Nephron progenitor cell (in vitro differentiated cells): ENCODE measurements around the gene NRCAM.
A peak's percentile ranks its signal among the peaks of the same experiment; 100 is the strongest.

Experiments used
- DNase-seq: peaks from one replicate; pipeline ENCODE4 v3.0.0; 2021
- H3K27ac Mint-ChIP-seq: 2 replicates; pipeline ENCODE4 v1.8.0; 2021; ENCODE audit warnings: mild to moderate bottlenecking, moderate library complexity, mixed read lengths
- H3K27me3 Mint-ChIP-seq: 2 replicates; pipeline ENCODE4 v1.8.0; 2021; ENCODE audit warnings: mild to moderate bottlenecking, low read depth, mixed read lengths; ENCODE audit not compliant: poor library complexity
- H3K36me3 Mint-ChIP-seq: 2 replicates; pipeline ENCODE4 v1.8.0; 2021; ENCODE audit warnings: low read depth, mixed read lengths
- H3K4me1 Mint-ChIP-seq: 2 replicates; pipeline ENCODE4 v1.8.0; 2021; ENCODE audit warnings: mixed read lengths
- H3K4me3 Mint-ChIP-seq: 2 replicates; pipeline ENCODE4 v1.8.0; 2021; ENCODE audit warnings: mild to moderate bottlenecking, moderate library complexity, mixed read lengths
- H3K9me3 Mint-ChIP-seq: 2 replicates; pipeline ENCODE4 v1.8.0; 2021; ENCODE audit warnings: mild to moderate bottlenecking, moderate library complexity, mixed read lengths
- TF ChIP-seq, protein P1 (sequence below): fragments of 200-600 bp; sonication (generic); IDR thresholded peaks from 2 replicates; pipeline ENCODE4 v1.5.0; 2021; ENCODE audit warnings: antibody characterized with exemption

The NRCAM gene

DNA sequence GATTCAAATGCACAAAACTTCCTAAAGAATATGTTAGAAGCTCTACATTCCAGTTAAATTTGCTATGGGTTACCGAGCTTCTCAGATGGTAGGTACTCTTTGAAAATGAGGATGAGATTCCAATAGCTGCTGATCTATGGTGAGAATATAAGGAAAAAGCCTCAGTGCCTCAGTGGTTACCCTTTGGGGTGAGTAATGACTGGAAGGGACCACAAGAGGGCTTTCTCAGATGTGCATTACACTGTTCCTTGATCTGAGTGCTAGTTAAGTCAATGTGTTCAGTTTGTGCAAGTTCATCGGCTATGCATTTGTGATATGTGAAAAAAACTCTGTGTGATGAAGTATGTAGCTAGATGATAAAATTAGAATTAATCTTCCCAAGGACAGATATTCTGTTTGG, 3.5 kb downstream of the NRCAM start:
- Mint-ChIP-seq H3K4me3 (no peak overlapping the region), H3K27me3 (peaks cover 55% of the 10 kb centered on the region), H3K9me3 (no peaks in the 10 kb centered on the region), H3K4me1 (peaks cover 22% of the 10 kb centered on the region), H3K27ac (no peak overlapping the region), H3K36me3 (no peaks in the 10 kb centered on the region)
- no peak for DNase-seq
- TF ChIP-seq, protein P1, sequence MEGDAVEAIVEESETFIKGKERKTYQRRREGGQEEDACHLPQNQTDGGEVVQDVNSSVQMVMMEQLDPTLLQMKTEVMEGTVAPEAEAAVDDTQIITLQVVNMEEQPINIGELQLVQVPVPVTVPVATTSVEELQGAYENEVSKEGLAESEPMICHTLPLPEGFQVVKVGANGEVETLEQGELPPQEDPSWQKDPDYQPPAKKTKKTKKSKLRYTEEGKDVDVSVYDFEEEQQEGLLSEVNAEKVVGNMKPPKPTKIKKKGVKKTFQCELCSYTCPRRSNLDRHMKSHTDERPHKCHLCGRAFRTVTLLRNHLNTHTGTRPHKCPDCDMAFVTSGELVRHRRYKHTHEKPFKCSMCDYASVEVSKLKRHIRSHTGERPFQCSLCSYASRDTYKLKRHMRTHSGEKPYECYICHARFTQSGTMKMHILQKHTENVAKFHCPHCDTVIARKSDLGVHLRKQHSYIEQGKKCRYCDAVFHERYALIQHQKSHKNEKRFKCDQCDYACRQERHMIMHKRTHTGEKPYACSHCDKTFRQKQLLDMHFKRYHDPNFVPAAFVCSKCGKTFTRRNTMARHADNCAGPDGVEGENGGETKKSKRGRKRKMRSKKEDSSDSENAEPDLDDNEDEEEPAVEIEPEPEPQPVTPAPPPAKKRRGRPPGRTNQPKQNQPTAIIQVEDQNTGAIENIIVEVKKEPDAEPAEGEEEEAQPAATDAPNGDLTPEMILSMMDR: peak; percentile 47

DNA sequence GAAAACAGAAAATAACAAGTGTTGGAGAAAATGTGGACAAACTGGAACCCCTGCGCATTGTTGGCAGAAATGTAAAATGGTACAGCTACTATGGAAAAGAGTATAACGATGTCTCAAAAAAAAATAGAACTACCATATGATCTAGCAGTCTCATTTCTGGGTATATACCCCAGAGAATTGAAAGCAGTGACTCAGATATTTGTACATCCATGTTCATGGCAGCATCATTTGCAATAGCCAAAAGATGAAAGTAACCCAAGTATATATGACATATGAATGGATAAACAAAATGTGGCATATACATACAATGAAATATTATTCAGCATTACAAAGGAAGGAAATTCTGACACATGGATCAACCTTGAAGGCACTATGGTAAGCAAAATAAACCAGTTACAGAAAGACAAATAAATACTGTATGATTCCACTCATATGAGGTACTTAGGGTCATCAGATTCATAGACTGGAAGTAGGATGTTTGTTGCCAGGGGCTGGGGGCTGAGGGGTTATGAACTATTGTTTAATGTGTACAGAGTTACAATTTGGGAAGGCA, 4.9 kb downstream of the NRCAM start:
- no peaks in the 10 kb centered on the region for H3K36me3 Mint-ChIP-seq
- H3K4me3 Mint-ChIP-seq: no peak overlapping the region
- peaks cover 47% of the 10 kb centered on the region for H3K27me3 Mint-ChIP-seq
- peaks cover 12% of the 10 kb centered on the region for H3K4me1 Mint-ChIP-seq
- TF ChIP-seq, protein P1: no peak
- H3K9me3 Mint-ChIP-seq: no peaks in the 10 kb centered on the region
- DNase-seq: no peak
- H3K27ac Mint-ChIP-seq: no peak overlapping the region

DNA sequence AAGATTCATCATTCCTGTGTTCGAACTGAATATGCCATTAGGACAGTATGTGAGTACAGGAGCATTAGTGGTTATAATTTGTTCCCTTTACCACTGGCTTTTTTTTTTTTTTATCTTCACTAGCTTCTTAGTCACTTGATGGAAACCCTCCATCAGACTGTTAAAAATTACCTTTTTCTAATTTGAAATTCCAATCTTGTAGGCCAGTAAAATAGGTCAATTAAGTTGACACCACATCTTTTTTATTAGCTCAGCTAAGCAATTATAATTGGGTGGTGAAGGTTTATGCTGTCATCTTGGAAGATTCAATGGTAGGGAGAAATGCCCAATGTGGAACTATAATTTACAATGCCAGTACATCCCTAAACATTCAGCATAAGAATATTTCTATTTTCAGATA, 6.1 kb downstream of the NRCAM start:
- peaks cover 48% of the 10 kb centered on the region for H3K27me3 Mint-ChIP-seq
- no peaks in the 10 kb centered on the region for H3K36me3 Mint-ChIP-seq
- no peak for DNase-seq
- H3K27ac Mint-ChIP-seq: no peak overlapping the region
- TF ChIP-seq, protein P1: no peak
- H3K9me3 Mint-ChIP-seq: no peaks in the 10 kb centered on the region
- H3K4me1 Mint-ChIP-seq: peaks cover 12% of the 10 kb centered on the region
- no peak overlapping the region for H3K4me3 Mint-ChIP-seq

DNA sequence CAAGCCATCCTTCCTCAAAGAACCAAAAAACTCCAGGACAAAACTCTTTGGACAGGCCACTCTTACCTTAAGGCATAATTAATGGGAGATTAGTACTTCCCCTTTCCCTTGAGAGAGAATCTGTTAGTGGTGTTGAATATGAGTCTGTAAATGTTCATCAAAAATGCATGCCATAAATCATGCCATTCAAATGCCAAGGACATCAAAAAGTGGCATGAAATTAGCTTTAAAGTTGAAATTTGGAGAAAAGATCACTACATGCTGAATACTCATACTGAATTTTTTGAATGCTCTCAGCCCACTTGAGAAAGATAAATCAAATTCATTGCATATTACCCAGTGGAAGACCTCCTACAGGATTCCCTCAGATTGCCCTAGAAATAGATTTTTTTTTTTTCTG, 6.7 kb downstream of the NRCAM start:
- Mint-ChIP-seq H3K4me3 (no peak overlapping the region), H3K36me3 (no peaks in the 10 kb centered on the region)
- no peak for DNase-seq

DNA sequence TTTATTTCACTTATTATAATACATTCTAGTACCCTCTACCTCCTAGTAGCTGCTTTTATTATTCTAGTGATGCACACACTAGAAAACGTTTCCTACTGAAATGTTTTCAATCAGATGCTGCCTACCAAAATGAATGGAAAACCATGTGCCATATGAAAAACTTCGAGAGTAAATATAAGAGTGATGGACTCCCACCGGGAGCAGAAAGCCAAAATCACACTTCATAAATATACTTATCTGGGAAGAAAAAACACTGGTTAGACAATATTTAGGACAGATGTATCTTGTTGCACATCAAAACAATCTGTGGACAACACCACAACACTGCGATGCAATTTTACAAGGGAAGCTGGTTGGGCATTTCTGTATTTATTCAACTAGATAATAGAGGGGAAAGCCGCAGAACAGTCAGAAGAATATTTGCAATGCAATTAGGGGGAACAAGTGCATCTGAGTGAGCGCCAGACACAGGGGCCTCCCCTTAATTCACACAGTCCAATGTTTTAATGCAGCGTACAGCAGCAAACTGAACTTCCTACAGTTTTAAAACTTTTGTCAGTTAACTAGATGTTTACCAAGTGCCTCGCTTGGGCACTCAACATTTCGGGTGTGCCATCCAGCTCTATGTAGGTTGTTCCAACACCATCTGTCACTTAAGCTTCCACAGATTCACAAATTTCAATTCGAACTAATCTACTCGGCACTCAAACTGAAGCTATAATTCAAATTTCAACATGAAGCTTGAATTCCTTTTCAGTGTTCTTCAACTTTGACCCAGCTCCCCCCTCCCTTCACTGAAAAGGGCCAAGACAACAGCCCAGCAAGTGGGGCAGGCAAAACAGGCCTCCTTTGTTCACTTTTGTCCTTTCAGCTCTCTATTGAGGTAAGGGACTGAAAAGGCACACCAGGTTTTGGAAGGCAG, 7.4 kb downstream of the NRCAM start:
- Mint-ChIP-seq H3K9me3 (no peaks in the 10 kb centered on the region), H3K27ac (no peak overlapping the region), H3K4me1 (peaks cover 4% of the 10 kb centered on the region), H3K27me3 (peaks cover 38% of the 10 kb centered on the region), H3K4me3 (no peak overlapping the region), H3K36me3 (no peaks in the 10 kb centered on the region)
- TF ChIP-seq, protein P1: no peak
- DNase-seq: no peak

More for the DNA sequence above, 6.7 kb downstream of the NRCAM start:
- Mint-ChIP-seq H3K9me3 (no peaks in the 10 kb centered on the region), H3K27me3 (peaks cover 44% of the 10 kb centered on the region), H3K4me1 (peaks cover 8% of the 10 kb centered on the region), H3K27ac (no peak overlapping the region)
- TF ChIP-seq, protein P1: no peak
